SU-DHL-6 (cell line): ENCODE data around the gene FOXK2.

ENCODE experiments used
- H2AFZ ChIP-seq: fragments of 200-600 bp; sonication (generic); 2 replicates; pipeline ENCODE4 v1.6.1; 2014; ENCODE audit warnings: low read depth, mild to moderate bottlenecking, moderate library complexity, mixed read lengths, antibody characterized with exemption, low read length; ENCODE audit not compliant: severe bottlenecking
- H3F3A ChIP-seq: fragments of 200-600 bp; shearing (Covaris generic); 2 replicates; pipeline ENCODE4 v1.6.0; 2016; ENCODE audit warnings: antibody characterized with exemption, mild to moderate bottlenecking; ENCODE audit not compliant: insufficient read depth
- H3K27ac ChIP-seq: fragments of 200-600 bp; sonication (generic); 2 replicates; pipeline ENCODE4 v1.5.1; 2016; ENCODE audit warnings: low read depth, mild to moderate bottlenecking, low read length, moderate library complexity, mixed read lengths
- H3K27me3 ChIP-seq: fragments of 200-600 bp; sonication (generic), shearing (Covaris generic); 2 replicates; pipeline ENCODE4 v1.6.0; 2014; ENCODE audit warnings: mild to moderate bottlenecking, low read length
- H3K36me3 ChIP-seq: fragments of 200-600 bp; sonication (generic); 2 replicates; pipeline ENCODE4 v1.6.1; 2014; ENCODE audit warnings: mild to moderate bottlenecking, low read length, mixed read lengths
- H3K4me2 ChIP-seq: fragments of 300-600, 200-600 bp; shearing (Covaris generic), sonication (generic); 2 replicates; pipeline ENCODE4 v1.6.0; 2014; ENCODE audit warnings: low read length, low read depth, mild to moderate bottlenecking; ENCODE audit not compliant: poor library complexity, severe bottlenecking
- H3K4me3 ChIP-seq: fragments of 200-600 bp; sonication (generic); 2 replicates; pipeline ENCODE4 v1.5.1; 2014; ENCODE audit warnings: antibody characterized with exemption, low read length, mild to moderate bottlenecking, mixed read lengths; ENCODE audit not compliant: insufficient read depth, poor library complexity, severe bottlenecking
- H3K79me2 ChIP-seq: fragments of 200-600 bp; sonication (generic); 2 replicates; pipeline ENCODE4 v1.6.1; 2014; ENCODE audit warnings: mild to moderate bottlenecking, low read length, moderate library complexity; ENCODE audit not compliant: insufficient read depth
- H3K9ac ChIP-seq: fragments of 200-600 bp; sonication (generic); 2 replicates; pipeline ENCODE4 v1.7.0; 2014; ENCODE audit warnings: mild to moderate bottlenecking, low read length
- H3K9me2 ChIP-seq: fragments of 200-600 bp; sonication (generic); replicated peaks from 2 replicates; pipeline ENCODE4 v1.6.1; 2014; ENCODE audit warnings: low read length; ENCODE audit not compliant: insufficient read depth
- H3K9me3 ChIP-seq: fragments of 200-600 bp; sonication (generic); 2 replicates; pipeline ENCODE4 v1.6.1; 2014; ENCODE audit warnings: low read length, mixed read lengths; ENCODE audit not compliant: insufficient read depth
- H4K20me1 ChIP-seq: fragments of 200-600 bp; sonication (generic); 2 replicates; pipeline ENCODE4 v1.6.1; 2014; ENCODE audit warnings: low read depth, mild to moderate bottlenecking, antibody characterized with exemption, low read length, moderate library complexity, mixed read lengths
- CTCF ChIP-seq: fragments of 200-600 bp; sonication (generic); IDR thresholded peaks from one replicate; pipeline ENCODE4 v1.5.1; 2017; ENCODE audit warnings: antibody characterized with exemption, mild to moderate bottlenecking, low read length, moderate library complexity; ENCODE audit not compliant: insufficient read depth, poor library complexity, severe bottlenecking
- EZH2phosphoT487 ChIP-seq: fragments of 200-600 bp; sonication (generic), shearing (Covaris generic); conservative IDR thresholded peaks from 2 replicates; pipeline ENCODE4 v1.6.1; 2018; ENCODE audit warnings: mild to moderate bottlenecking, antibody characterized with exemption, low read length, moderate library complexity, mixed read lengths

The FOXK2 gene

GRCh38 chr17:82613283-82614094 lies 94.0 kb downstream of the FOXK2 start:
- Histone ChIP-seq H3F3A (peaks cover 11% of the 10 kb centered on the region), H3K4me3 (no peak overlapping the region), H3K36me3 (no peaks in the 10 kb centered on the region), H3K9ac (no peak overlapping the region), H3K79me2 (no peaks in the 10 kb centered on the region), H3K9me2 (no peaks in the 10 kb centered on the region), H2AFZ (no peak overlapping the region), H3K27ac (no peak overlapping the region), H3K27me3 (no peaks in the 10 kb centered on the region), H4K20me1 (no peaks in the 10 kb centered on the region), H3K4me2 (no peak overlapping the region), H3K9me3 (no peaks in the 10 kb centered on the region)
- no peak for TF ChIP-seq EZH2phosphoT487
- no peak for TF ChIP-seq CTCF

GRCh38 chr17:82614095-82614631 lies 94.6 kb downstream of the FOXK2 start:
- Histone ChIP-seq H3K36me3 (peaks cover 4% of the 10 kb centered on the region; the same call in 1 of the 2 replicates), H3K79me2 (no peaks in the 10 kb centered on the region), H3K9ac (no peak overlapping the region), H3K27me3 (no peaks in the 10 kb centered on the region), H3F3A (peaks cover 11% of the 10 kb centered on the region), H4K20me1 (no peaks in the 10 kb centered on the region), H3K4me3 (no peak overlapping the region), H3K27ac (no peak overlapping the region), H3K9me3 (no peaks in the 10 kb centered on the region), H3K4me2 (no peak overlapping the region), H2AFZ (no peak overlapping the region), H3K9me2 (no peaks in the 10 kb centered on the region)
- TF ChIP-seq EZH2phosphoT487, result no peak
- TF ChIP-seq CTCF, result no peak

- H3K79me2 ChIP-seq, result no peaks in the 10 kb centered on the region
- peaks cover 4% of the 10 kb centered on the region; the same call in 1 of the 2 replicates for H3K36me3 ChIP-seq
- no peak overlapping the region for H3K4me2 ChIP-seq
- no peak overlapping the region for H3K27ac ChIP-seq
- H4K20me1 ChIP-seq, result no peaks in the 10 kb centered on the region
- no peaks in the 10 kb centered on the region for H3K27me3 ChIP-seq
- peaks cover 6% of the 10 kb centered on the region; the same call in 1 of the 2 replicates for H3F3A ChIP-seq
- no peak overlapping the region for H3K4me3 ChIP-seq
- no peak overlapping the region for H2AFZ ChIP-seq
- H3K9me2 ChIP-seq, result no peaks in the 10 kb centered on the region
- no peak for TF ChIP-seq CTCF
- no peak for TF ChIP-seq EZH2phosphoT487
- no peak overlapping the region for H3K9ac ChIP-seq
- H3K9me3 ChIP-seq, result no peaks in the 10 kb centered on the region
Observed at GRCh38 chr17:82615084-82616020, 95.8 kb downstream of the FOXK2 start.
